Measurements from ENCODE around the gene PTPRN2.

Gene PTPRN2

GRCh38 chr7:157972914-157973313, 614.7 kb downstream of the PTPRN2 start:
- no peak for TF ChIP-seq CTCF (conservative IDR thresholded peaks at IDR 0.05; ENCODE audit: low read length)
- H3K4me3 ChIP-seq (ENCODE audit: low read length): no peak overlapping the region
- no peak for DNase-seq (ENCODE audit: low read depth)

- TF ChIP-seq CTCF (conservative IDR thresholded peaks at IDR 0.05; ENCODE audit: low read length): no peak
- DNase-seq (ENCODE audit: low read depth): no peak
- H3K4me3 ChIP-seq (ENCODE audit: low read length): no peak overlapping the region
These were observed 616.1 kb downstream of the PTPRN2 start for GRCh38 chr7:157971501-157971900.

- H3K4me3 ChIP-seq (ENCODE audit: low read length): no peak overlapping the region
- TF ChIP-seq CTCF (conservative IDR thresholded peaks at IDR 0.05; ENCODE audit: low read length): no peak
- DNase-seq (ENCODE audit: low read depth): no peak
These were observed 616.9 kb downstream of the PTPRN2 start for GRCh38 chr7:157970744-157971143.

- no peak for TF ChIP-seq CTCF (conservative IDR thresholded peaks at IDR 0.05; ENCODE audit: low read length)
- no peak for DNase-seq (ENCODE audit: low read depth)
- no peak overlapping the region for H3K4me3 ChIP-seq (ENCODE audit: low read length)
These were observed 617.6 kb downstream of the PTPRN2 start for GRCh38 chr7:157969995-157970394.

GRCh38 chr7:157966490-157966889, 621.1 kb downstream of the PTPRN2 start:
- TF ChIP-seq CTCF (conservative IDR thresholded peaks at IDR 0.05; ENCODE audit: low read length): no peak
- H3K4me3 ChIP-seq (ENCODE audit: low read length): no peak overlapping the region

GRCh38 chr7:157964521-157964920, 623.1 kb downstream of the PTPRN2 start:
- no peak for TF ChIP-seq CTCF (conservative IDR thresholded peaks at IDR 0.05; ENCODE audit: low read length)
- H3K4me3 ChIP-seq (ENCODE audit: low read length): no peak overlapping the region
- DNase-seq (ENCODE audit: low read depth): no peak

More at GRCh38 chr7:157966490-157966889, 621.1 kb downstream of the PTPRN2 start:
- DNase-seq (ENCODE audit: low read depth): no peak

- no peak for TF ChIP-seq CTCF (conservative IDR thresholded peaks at IDR 0.05; ENCODE audit: low read length)
- no peak for DNase-seq (ENCODE audit: low read depth)
- H3K4me3 ChIP-seq (ENCODE audit: low read length): no peak overlapping the region
These were observed 623.6 kb downstream of the PTPRN2 start for GRCh38 chr7:157964016-157964415.

Data from AG10803 (cell line).